ENCODE measurements around the gene MAD1L1. TPM values are rescaled to one million over a fixed set of nuclear protein-coding genes. Genes with fewer than 3 reads are reported as not detected.
A peak's percentile ranks its signal among the peaks of the same experiment; 100 is the strongest.

Gene MAD1L1
- total and polyA plus RNA-seq, 10 donors: 47.3 to 118 (median 68.2) TPM

- intact Hi-C loops (cut with DNase I; ENCODE audit: low total_unique reads): no loop called here
- Histone ChIP-seq H3K4me3 (no peak overlapping the region), H3K27ac (peak overlapping the region in 2 of 8 donors; percentile 26 to 58), H3K27me3 (replicated peaks in 1 of 7) (no peaks in the 10 kb centered on the region), H3K9me3 (peaks cover 0 to 44% (median 38%) of the 10 kb centered on the region in 8 donors), H3K36me3 (no peaks in the 10 kb centered on the region), H3K4me1 (peaks cover 11 to 30% (median 22%) of the 10 kb centered on the region in 6 donors)
- WGBS, 5 donors: 81 to 86% (median 82%) methylated on average over 7 of the region's 7 CpGs
- TF ChIP-seq POLR2AphosphoS5 (IDR thresholded peaks at IDR 0.05) (no peak), CTCF (IDR thresholded peaks at IDR 0.05 in 8 of 11, conservative IDR thresholded peaks at IDR 0.05 in 3 of 11) (no peak), POLR2A (IDR thresholded peaks at IDR 0.05) (no peak)
- DNase-seq: peak; percentile 58
Observed at GRCh38 chr7:2023877-2024566, 208.7 kb downstream of the MAD1L1 start.

- peaks cover 13 to 42% (median 34%) of the 10 kb centered on the region in 6 donors for H3K4me1 ChIP-seq
- WGBS, 5 donors: 91 to 98% (median 95%) methylated on average over 8 of the region's 8 CpGs
Observed at GRCh38 chr7:2022737-2023250, 210.0 kb downstream of the MAD1L1 start.

GRCh38 chr7:2022021-2022409, 210.7 kb downstream of the MAD1L1 start:
- DNase-seq: peak; percentile 30
- Histone ChIP-seq H3K27me3 (replicated peaks in 1 of 7) (no peaks in the 10 kb centered on the region), H3K4me3 (no peak overlapping the region), H3K4me1 (peaks cover 13 to 47% (median 38%) of the 10 kb centered on the region in 6 donors), H3K36me3 (no peaks in the 10 kb centered on the region), H3K9me3 (peaks cover 0 to 27% (median 22%) of the 10 kb centered on the region in 8 donors), H3K27ac (no peak overlapping the region)
- WGBS, 5 donors: 93 to 98% (median 96%) methylated on average over 9 of the region's 9 CpGs
- TF ChIP-seq CTCF (IDR thresholded peaks at IDR 0.05 in 8 of 11, conservative IDR thresholded peaks at IDR 0.05 in 3 of 11): no peak
- no peak for TF ChIP-seq POLR2A (IDR thresholded peaks at IDR 0.05)
- no peak for TF ChIP-seq POLR2AphosphoS5 (IDR thresholded peaks at IDR 0.05)
- intact Hi-C loops (cut with DNase I; ENCODE audit: low total_unique reads): no loop called here

More at GRCh38 chr7:2022737-2023250, 210.0 kb downstream of the MAD1L1 start:
- Histone ChIP-seq H3K27ac (no peak overlapping the region), H3K9me3 (peaks cover 0 to 32% (median 25%) of the 10 kb centered on the region in 8 donors), H3K36me3 (no peaks in the 10 kb centered on the region), H3K4me3 (no peak overlapping the region), H3K27me3 (replicated peaks in 1 of 7) (no peaks in the 10 kb centered on the region)
- DNase-seq: no peak
- intact Hi-C loops (cut with DNase I; ENCODE audit: low total_unique reads): no loop called here
- TF ChIP-seq CTCF (IDR thresholded peaks at IDR 0.05 in 8 of 11, conservative IDR thresholded peaks at IDR 0.05 in 3 of 11) (no peak), POLR2A (IDR thresholded peaks at IDR 0.05) (no peak), POLR2AphosphoS5 (IDR thresholded peaks at IDR 0.05) (no peak)
